ENCODE results near the gene NFAM1.

DNA sequence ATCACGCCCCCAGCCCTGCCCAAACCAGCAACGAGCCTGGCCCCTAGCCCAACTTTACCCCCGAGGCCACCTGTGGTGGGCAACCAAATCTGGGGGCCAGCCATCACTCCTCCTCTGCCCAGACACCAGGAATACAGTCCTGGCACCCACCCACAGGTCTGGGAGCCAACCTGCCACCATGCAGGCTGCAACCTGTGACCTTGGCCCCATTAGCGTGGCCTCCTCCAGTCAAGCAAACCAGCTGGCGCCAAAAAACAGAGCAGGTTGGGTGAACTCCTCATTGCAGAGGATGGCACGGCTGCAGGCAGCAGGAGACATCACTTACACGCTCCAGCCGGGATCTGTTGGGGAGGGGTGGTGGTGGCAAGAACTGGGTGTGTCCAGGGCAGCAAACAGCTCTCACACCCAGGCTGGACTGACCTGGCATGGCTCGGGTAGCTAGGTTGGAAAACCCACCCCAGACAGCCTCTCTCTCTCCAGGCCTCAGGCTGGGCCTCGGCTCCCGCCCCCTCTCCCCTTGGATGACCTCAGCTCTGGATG, 96.3 kb downstream of the NFAM1 start:
- TF ChIP-seq, protein P1, sequence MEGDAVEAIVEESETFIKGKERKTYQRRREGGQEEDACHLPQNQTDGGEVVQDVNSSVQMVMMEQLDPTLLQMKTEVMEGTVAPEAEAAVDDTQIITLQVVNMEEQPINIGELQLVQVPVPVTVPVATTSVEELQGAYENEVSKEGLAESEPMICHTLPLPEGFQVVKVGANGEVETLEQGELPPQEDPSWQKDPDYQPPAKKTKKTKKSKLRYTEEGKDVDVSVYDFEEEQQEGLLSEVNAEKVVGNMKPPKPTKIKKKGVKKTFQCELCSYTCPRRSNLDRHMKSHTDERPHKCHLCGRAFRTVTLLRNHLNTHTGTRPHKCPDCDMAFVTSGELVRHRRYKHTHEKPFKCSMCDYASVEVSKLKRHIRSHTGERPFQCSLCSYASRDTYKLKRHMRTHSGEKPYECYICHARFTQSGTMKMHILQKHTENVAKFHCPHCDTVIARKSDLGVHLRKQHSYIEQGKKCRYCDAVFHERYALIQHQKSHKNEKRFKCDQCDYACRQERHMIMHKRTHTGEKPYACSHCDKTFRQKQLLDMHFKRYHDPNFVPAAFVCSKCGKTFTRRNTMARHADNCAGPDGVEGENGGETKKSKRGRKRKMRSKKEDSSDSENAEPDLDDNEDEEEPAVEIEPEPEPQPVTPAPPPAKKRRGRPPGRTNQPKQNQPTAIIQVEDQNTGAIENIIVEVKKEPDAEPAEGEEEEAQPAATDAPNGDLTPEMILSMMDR (IDR thresholded peaks at IDR 0.05), result no peak
- no peak for TF ChIP-seq EZH2 (IDR thresholded peaks at IDR 0.05)

All from neural progenitor cell (in vitro differentiated cells).